Calu3 (cell line): ENCODE measurements around the gene ABI2. TPM values are rescaled to one million over a fixed set of nuclear protein-coding genes. Genes with fewer than 3 reads are reported as not detected.

Source experiments
- BruUV-seq: library from RNA; stranded (reverse); fragments of 400-500 nt; replicated peaks from 2 replicates; lab custom pipeline; 2021; lab: Mats Ljungman, UMichigan
- CTCF ChIA-PET: fragments of 300-600 bp; sonication (Branson Sonifier 250); formaldehyde crosslinking; loops from one replicate; lab custom pipeline; 2022; ENCODE audit warnings: antibody characterized with exemption; lab: Charles Lee
- DNase-seq: peaks from one replicate; pipeline ENCODE4 v3.0.0; 2022
- H3K27ac Mint-ChIP-seq: one replicate; pipeline ENCODE4 v1.8.0; 2022; ENCODE audit warnings: mixed read lengths; ENCODE audit not compliant: unreplicated experiment
- H3K27me3 Mint-ChIP-seq: one replicate; pipeline ENCODE4 v1.8.0; 2022; ENCODE audit warnings: mixed read lengths; ENCODE audit not compliant: unreplicated experiment
- H3K36me3 Mint-ChIP-seq: one replicate; pipeline ENCODE4 v1.8.0; 2022; ENCODE audit warnings: mild to moderate bottlenecking, moderate library complexity, mixed read lengths; ENCODE audit not compliant: insufficient read depth, unreplicated experiment
- H3K4me1 Mint-ChIP-seq: one replicate; pipeline ENCODE4 v1.8.0; 2022; ENCODE audit warnings: mild to moderate bottlenecking, low read depth, mixed read lengths; ENCODE audit not compliant: unreplicated experiment
- H3K4me3 Mint-ChIP-seq: one replicate; pipeline ENCODE4 v1.8.0; 2022; ENCODE audit warnings: mild to moderate bottlenecking, low read depth, moderate library complexity, mixed read lengths; ENCODE audit not compliant: unreplicated experiment
- H3K9me3 Mint-ChIP-seq: one replicate; pipeline ENCODE4 v1.8.0; 2022; ENCODE audit warnings: low read depth, mixed read lengths; ENCODE audit not compliant: unreplicated experiment
- CTCF ChIP-seq: fragments of 200-600 bp; IDR thresholded peaks from one replicate; pipeline ENCODE4 v1.8.0; 2022; ENCODE audit warnings: antibody characterized with exemption; ENCODE audit not compliant: unreplicated experiment
- intact Hi-C: fragments of 100-400 bp; cut with micrococcal nuclease; formaldehyde crosslinking; loops from one replicate; pipeline ENCODE4 v1.10.0; 2022; ENCODE audit not compliant: unreplicated experiment
- total RNA-seq: library from RNA; stranded (reverse); gene quantifications from 2 replicates; pipeline ENCODE4 v1.2.3, GENCODE V29; 2022

Gene ABI2
- total RNA-seq, 1 experiment from 2014 or later, result 79.6 TPM

DNA sequence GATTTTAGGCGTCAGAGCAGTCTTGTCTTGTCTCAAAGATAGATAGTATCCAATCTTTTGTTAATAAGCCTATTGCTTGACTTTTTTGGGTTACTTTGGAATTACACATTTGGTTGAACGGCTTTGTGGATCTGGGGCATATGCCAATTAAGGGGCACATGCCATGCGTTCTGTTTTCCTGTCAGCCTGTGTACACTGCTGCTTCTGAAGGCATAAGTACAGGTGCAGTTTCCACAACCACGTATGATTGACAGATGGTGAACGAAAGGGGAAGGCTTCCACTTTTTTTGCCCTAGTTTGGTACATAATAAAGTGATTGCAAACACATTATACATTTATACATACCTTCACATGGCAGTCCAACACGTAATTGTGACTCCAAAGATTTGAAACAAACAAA, 104.6 kb downstream of the ABI2 start:
- no peak for DNase-seq
- intact Hi-C loops, result no loop called here
- BruUV-seq, result no TSS peak
- Mint-ChIP-seq H3K27ac (no peak overlapping the region), H3K36me3 (peaks cover 75% of the 10 kb centered on the region), H3K9me3 (no peaks in the 10 kb centered on the region), H3K4me1 (peaks cover 5% of the 10 kb centered on the region), H3K4me3 (no peak overlapping the region), H3K27me3 (no peaks in the 10 kb centered on the region)
- CTCF ChIA-PET, result no interaction called here
- TF ChIP-seq CTCF, result no peak

GRCh38 chr2:203436496-203436895, 108.3 kb downstream of the ABI2 start:
- Mint-ChIP-seq H3K4me3 (no peak overlapping the region), H3K9me3 (no peaks in the 10 kb centered on the region), H3K36me3 (peaks cover 72% of the 10 kb centered on the region), H3K27ac (no peak overlapping the region), H3K27me3 (no peaks in the 10 kb centered on the region), H3K4me1 (peaks cover 20% of the 10 kb centered on the region)
- no peak for DNase-seq
- CTCF ChIA-PET, result interaction anchor here (1.2 kb wide), 1 partner anchor 45 kb away, joined by 3 read pairs; no protein-coding TSS in a partner anchor
- intact Hi-C loops, result no loop called here
- BruUV-seq, result no TSS peak
- TF ChIP-seq CTCF, result no peak

GRCh38 chr2:203437511-203437910, 109.3 kb downstream of the ABI2 start:
- no peak overlapping the region for H3K27ac Mint-ChIP-seq
- no TSS peak for BruUV-seq

GRCh38 chr2:203438528-203438927, 110.3 kb downstream of the ABI2 start:
- CTCF ChIA-PET, result no interaction called here
- no peak for TF ChIP-seq CTCF
- no peak overlapping the region for H3K4me3 Mint-ChIP-seq
- no TSS peak for BruUV-seq
- no peak overlapping the region for H3K27ac Mint-ChIP-seq
- no peak for DNase-seq
- H3K36me3 Mint-ChIP-seq, result peaks cover 63% of the 10 kb centered on the region
- no peaks in the 10 kb centered on the region for H3K27me3 Mint-ChIP-seq
- intact Hi-C loops, result no loop called here
- H3K4me1 Mint-ChIP-seq, result peaks cover 20% of the 10 kb centered on the region
- H3K9me3 Mint-ChIP-seq, result no peaks in the 10 kb centered on the region

More at GRCh38 chr2:203437511-203437910, 109.3 kb downstream of the ABI2 start:
- DNase-seq, result no peak
- TF ChIP-seq CTCF, result no peak
- peaks cover 66% of the 10 kb centered on the region for H3K36me3 Mint-ChIP-seq
- no peaks in the 10 kb centered on the region for H3K27me3 Mint-ChIP-seq
- no peaks in the 10 kb centered on the region for H3K9me3 Mint-ChIP-seq
- CTCF ChIA-PET, result interaction anchor here (0.5 kb wide), 1 partner anchor 435 kb away, joined by 3 read pairs; no protein-coding TSS in a partner anchor
- H3K4me3 Mint-ChIP-seq, result no peak overlapping the region
- intact Hi-C loops, result no loop called here
- H3K4me1 Mint-ChIP-seq, result peaks cover 20% of the 10 kb centered on the region
